Activated CD8-positive, alpha-beta memory T cell treated with anti-CD3 and anti-CD28 coated beads, Interleukin-2, amount 50 U/mL, for 48 hours (primary cell): Measurements from ENCODE around the gene STK11.

ENCODE experiments used
- DNase-seq: peaks from one replicate; pipeline ENCODE4 v3.0.0-alpha.2; 2020

The STK11 gene

DNA sequence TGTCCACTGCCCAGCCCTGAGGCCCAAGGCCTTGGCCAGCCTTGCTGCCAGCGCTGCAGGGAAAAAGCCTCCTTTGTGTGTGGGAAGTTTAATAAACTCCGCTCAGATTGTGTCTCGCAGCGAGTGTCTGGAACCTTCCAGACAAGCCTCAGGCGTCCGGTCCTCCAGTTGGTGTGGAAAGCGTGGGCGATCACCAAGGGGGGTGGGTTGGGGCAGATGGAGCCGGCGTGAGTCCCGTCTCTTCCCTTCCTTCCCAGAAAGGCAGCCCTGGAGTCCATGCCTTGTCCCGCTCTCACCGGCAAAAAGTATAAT, 4.6 kb downstream of the STK11 start:
- no peak for DNase-seq

DNA sequence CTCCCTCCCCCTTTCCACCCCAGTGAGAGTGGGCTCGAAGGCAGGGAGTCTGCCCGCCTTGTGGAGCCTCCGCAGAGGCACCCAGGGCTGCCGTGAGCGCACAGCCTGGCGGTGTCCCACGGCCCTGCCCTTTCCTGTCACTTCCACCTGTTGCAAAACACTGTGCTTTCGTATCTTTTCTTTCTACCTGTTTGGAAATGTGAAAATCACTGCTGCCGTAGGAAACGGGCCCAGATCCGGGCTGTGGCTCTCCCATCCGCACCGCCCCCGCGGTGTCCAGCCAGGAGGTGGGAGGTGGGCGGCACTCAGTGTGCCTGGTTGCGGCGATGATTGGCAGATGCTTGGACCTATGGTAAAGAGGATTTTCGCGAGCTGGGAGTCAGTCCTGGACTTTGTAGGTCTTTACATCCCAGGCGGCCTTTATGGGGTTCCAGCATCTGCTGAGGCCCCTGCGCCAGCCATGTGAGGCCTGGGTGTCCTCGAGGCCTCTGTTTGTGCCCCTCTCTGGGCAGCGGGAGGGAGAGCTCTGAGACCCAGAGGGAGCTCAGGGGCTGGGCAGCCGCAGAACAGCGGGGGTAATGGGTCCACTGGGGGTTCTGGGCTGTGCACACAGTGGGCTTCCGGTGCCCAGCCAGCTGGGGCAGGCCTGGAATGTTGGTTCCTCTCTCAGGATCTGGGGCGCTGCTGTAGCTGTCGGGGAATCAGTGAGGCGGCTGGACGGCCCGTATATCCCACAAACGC, 6.1 kb downstream of the STK11 start:
- DNase-seq = no peak

DNA sequence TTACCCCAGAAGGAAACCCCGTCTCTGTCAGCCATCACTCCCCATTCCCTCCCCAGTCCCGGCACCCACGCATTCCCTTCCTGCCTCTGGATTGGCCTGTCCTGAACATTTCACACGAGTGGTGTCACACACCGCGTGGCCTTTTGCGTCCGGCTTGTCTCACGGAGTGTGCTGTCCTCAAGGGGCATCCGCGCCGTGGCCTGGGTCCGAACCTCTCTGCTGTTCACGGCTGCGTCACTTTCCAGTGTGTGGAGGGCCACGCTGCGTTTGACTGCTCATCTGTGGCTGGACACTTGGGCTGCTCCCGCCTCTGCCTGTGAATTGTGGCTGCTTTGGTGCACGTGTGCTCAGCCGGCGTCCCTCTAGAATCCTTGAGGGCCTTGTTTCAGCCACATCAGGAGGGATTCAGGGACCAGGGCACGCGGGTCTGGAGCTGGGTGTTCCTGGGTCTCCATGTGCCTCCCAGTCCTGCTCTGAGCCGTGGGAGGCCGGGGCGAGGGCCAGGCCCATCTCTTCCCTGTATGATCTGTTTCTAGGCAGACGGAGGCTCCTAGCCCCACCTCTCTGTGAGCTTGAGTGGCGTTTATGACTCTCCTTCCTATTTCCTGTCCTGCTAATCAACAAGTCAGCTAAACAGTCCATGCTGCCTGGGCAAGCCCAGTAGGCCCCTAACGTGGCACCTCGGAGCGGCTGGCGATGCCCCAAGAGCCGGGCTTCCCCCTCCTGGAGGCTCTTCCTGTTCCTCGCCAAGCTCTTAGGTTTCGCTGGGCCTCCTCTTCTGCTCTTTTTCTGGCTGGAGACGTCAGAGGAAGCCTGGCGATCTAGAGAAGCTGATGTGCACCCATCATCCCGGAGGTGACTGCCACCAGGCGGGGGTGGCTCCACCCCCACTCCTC, 8.1 kb downstream of the STK11 start:
- no peak for DNase-seq

DNA sequence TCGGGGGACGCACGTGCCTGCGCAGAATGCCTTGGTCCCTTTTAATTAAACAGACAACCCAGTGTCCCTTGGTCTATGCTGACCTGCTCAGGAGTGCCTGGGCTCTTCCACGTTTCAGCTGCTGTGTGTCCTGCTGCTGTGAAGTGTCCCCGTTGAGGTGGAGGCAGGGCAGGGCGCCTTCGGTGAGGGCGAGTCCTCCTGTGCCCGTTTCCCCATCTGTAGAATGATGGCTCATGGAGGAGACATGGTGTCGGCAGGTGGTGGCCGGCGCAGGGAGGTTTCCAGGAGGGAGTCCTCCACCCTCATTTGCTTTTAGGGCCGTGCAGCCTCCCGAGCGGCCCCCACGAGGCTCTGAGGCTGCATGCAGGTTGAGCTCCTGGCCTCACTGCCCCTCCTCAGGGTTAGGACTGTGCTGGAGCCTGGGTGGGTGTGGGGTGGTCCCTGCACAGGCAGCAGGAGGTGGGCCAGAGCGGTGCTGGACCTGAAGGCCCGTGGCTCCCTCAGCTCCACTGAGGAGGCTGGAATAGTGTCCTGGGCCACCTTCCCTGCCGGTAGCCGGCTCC, 8.8 kb downstream of the STK11 start:
- DNase-seq = no peak

DNA sequence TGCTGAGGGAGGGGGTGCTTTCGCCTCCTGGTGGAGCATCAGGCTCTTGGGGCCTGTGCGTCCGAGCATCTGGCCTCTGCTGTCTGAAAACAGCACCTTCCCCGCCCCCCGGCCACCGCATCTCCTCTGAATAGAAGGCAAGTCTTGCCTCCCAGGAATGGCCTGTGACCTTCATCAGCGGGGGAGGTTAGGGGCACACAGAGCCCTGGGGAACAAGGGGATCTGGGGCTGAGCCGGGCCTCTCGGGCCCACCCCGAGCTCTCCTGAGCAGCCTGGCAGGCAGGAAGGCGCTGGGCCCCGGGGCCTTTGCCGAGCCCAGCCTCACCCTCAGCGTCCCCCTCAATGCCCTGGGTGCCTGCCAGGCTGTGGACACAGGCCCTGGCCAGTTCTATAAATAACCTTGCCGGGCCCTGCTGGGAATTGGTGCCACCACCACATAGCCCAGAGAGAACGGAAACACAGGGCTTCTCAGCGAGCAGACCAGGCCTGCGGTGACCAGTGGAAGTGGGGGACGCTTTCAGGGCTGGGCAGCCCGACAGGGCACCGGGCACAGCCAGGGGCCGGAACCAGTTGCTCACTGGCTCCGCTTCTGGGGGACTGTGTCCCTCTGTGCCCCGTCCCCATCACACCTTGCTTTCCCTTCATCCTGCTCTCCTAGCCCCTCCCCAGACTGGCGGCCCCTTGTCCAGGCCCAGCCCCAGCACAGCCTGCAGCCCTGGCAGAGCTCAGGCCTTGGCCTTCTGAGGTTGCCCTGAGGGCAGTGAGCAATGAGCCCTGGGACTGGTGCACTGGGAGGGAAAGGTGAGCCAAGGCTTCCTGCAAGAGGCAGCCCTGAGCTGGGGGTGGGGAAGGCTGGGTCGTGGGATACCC, 9.5 kb downstream of the STK11 start:
- no peak for DNase-seq

DNA sequence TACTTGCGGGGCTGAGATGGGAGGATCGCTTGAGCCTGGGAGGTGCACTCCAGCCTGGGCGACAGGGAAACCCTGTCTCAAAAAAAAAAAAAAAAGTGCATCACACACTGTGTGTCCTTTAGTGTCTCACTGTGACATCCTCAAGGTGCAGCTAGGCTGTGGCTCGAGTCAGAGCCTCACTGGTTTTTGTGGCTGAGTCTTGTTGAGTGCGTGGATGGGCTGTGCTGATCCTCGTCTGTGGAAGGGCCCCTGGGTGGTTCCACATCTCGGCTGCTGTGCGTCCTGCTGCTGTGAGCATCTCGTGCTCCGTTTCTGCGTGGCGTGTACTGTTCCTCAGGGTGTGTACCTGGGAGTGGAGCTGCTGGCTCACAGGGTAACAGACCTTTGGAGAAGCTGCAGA, 11.2 kb downstream of the STK11 start:
- DNase-seq = no peak

DNA sequence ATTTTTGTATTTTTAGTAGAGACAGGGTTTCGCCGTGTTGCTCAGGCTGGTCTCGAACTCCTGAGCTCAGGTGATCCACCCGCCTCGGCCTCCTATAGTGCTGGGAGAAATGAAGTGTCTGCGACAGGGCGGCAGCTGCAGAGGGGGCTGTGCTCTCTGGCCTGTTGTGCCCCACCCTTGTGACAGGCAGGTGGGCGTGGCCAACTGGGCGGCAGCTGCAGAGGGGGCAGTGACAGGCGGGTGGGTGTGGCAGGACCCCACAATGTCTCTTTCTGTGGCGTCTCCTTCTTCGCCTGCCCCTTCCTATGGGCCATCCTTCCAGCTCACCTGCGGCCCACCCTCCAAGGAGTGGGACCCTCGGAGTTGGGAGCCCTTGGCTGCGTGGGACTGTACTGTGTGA, 11.8 kb downstream of the STK11 start:
- DNase-seq = no peak

DNA sequence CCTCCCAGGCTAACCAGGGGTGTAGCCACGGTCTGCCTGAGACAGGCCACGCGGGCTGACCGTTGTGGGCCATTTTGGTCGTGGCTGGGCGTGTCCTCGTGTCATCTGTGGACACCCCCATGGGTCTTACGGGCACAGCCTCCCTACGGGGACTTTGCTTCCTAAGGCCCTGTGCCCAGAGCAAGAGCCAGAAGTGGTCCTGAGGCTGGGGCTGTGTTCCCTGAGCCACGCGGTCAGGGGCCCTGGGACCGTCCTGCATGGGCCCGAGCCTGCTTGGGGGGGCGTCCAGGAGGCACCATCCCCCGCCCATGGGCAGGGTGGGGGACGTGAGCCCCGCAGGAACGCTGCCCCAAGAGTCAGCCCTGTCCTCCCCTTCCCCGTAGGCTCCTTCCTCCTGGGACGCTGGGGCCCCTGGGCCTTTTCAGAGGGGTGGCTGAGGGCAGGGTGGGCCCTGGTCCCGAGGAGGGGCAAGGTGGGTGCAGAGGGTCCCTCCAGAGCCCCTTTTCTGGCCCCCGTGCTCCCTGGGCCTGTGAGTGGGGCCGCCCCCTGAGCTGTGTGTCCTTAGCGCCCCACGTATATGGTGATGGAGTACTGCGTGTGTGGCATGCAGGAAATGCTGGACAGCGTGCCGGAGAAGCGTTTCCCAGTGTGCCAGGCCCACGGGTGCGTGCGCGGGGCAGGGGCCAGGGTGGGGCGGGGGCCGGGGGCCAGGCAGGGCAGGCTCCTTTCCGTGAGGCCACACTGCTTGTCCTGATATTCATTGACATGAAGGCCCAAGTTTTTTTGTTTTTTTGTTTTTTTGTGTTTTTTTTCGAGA, 13.4 kb downstream of the STK11 start:
- DNase-seq = no peak

DNA sequence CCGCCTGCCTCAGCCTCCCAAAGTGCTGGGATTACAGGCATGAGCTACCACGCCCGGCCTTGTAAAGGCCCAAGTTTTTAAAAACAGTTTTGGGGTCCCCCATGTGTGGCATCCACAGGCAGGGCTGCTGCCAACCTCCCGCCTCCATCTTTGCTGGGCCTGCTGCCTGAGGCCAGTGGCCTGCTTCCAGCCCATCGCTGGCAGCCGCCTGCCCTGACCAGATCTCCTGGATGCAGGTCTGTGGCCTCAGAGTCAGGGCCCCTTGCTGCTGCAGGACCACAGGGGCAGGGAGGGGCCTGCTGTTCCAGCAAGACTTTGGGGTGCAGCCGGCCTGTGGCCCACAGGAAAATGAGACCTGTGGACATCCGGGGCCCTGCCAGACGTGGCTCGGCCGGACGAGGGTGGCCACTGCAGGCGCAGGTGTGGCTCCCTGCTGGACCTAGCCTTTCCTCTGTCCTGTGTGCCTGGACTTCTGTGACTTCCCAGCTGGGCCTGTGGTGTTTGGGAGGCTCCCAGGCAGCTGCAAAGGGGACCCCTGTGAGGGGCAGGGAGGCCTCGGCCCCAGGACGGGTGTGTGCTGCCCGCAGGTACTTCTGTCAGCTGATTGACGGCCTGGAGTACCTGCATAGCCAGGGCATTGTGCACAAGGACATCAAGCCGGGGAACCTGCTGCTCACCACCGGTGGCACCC, 14.4 kb downstream of the STK11 start:
- no peak for DNase-seq

DNA sequence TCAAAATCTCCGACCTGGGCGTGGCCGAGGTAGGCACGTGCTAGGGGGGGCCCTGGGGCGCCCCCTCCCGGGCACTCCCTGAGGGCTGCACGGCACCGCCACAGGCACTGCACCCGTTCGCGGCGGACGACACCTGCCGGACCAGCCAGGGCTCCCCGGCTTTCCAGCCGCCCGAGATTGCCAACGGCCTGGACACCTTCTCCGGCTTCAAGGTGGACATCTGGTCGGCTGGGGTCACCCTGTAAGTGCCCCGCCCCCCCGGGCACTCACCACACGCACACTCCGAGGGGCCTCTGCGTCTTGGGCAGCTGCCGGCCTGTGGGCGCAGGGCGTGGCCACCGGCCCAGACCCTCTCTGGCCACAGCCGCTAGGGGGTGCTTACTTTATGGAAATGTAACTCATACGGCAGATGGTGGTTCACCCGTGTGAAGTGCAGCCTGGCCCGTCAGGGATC, 14.9 kb downstream of the STK11 start:
- no peak for DNase-seq

DNA sequence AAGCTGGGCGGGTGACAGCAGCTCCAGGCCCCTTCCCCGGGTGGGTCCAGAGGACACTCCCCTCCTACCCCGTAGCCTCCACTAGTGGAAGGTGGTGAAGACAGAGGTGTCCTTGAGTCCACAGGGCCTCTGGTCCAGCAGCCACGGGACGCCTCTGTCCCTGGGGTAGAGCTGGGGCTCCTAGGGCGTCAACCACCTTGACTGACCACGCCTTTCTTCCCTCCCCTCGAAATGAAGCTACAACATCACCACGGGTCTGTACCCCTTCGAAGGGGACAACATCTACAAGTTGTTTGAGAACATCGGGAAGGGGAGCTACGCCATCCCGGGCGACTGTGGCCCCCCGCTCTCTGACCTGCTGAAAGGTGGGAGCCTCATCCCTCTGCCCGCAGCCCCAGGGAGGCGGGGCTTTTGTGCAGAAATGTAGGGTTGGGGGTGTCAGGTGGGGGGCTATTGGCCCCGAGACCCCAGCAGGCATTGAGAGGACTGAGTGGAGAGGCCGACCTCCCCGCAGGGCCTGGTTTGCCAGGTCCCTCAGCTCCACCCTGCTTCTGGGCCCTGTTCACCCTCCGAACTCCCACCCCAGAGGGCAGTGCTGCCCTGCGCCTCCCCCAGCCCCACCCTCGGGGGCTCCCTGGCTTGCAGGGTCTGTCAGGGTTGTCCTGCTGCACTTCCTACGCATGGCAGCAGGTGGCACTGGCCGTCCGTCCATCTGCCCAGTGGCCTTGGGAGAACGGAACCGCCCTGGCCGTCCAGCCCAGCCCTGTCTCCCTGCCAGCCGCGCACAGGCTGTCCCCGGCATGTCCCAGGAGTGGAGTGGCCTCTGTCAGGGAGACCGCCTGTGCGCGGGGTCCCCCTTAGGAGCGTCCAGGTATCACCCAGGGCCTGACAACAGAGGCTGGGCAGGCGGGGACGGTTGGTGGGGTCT, 15.7 kb downstream of the STK11 start:
- DNase-seq = no peak

DNA sequence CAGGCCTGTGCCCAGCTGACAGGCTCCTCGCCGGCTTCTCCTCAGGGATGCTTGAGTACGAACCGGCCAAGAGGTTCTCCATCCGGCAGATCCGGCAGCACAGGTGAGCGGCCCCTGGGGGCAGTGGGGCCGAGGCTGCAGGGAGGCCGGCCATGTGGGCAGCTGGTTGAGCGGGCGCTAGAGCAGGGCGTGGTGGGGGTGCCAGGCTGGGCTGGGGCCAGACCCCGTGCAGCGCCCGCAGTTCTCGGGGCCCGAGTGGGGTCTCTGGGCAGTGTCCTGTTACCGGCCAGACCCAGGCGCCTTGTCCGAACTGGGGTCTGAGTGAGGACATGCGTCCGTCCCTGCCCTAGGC, 16.3 kb downstream of the STK11 start:
- DNase-seq = no peak

DNA sequence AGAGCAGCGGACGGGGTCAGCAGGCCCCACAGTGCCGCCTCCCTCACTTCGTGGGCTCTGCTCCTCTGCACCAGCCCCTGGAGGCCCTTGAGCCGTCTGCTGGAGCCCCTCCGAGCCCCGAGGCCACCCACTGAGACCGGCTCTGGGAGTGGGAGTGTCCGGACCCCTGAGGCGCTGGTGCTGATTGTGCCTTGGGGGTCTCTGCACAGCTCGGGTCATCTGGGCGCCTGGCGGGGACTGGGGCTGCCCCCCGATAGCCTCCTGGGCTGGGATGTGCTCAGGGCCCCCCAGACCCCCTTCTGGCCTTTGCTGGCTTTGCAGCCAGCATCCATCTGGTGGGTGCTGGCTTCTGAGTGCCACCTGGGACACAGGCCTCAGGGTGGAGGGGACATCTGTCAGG, 16.8 kb downstream of the STK11 start:
- DNase-seq = no peak

DNA sequence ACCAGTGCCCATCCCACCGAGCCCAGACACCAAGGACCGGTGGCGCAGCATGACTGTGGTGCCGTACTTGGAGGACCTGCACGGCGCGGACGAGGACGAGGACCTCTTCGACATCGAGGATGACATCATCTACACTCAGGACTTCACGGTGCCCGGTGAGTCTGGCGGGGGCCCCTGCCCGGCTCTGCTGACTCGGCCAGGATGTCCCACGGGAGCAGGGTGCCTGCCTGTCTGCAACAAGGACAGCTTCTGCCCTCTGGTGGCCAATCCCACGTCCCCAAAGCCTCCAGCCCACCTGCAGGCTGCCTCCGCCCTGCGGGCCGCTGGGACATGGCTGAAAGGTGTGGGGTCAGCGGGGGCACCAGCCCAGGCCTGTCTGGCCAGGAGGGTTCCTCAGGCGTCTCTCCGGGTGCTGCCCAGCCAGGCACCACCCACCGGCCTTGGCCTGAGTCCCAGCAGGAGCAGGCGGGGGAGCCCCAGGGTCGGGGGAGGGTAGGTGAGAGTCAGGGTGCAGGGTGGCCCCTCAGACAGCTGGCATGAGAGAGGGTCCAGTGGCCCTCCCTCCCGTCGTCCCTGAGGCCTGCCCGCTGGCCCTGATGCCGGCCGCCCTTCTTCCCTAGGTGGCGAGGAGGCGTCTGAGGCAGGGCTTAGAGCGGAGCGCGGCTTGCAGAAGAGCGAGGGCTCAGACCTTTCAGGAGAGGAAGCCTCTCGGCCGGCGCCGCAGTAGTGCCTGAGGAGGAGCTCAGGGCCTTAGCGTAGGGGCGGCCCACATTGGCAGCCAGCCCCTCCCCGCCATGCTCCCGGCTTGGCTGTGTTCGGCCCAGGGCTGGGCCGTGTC, 17.7 kb downstream of the STK11 start:
- DNase-seq = no peak

DNA sequence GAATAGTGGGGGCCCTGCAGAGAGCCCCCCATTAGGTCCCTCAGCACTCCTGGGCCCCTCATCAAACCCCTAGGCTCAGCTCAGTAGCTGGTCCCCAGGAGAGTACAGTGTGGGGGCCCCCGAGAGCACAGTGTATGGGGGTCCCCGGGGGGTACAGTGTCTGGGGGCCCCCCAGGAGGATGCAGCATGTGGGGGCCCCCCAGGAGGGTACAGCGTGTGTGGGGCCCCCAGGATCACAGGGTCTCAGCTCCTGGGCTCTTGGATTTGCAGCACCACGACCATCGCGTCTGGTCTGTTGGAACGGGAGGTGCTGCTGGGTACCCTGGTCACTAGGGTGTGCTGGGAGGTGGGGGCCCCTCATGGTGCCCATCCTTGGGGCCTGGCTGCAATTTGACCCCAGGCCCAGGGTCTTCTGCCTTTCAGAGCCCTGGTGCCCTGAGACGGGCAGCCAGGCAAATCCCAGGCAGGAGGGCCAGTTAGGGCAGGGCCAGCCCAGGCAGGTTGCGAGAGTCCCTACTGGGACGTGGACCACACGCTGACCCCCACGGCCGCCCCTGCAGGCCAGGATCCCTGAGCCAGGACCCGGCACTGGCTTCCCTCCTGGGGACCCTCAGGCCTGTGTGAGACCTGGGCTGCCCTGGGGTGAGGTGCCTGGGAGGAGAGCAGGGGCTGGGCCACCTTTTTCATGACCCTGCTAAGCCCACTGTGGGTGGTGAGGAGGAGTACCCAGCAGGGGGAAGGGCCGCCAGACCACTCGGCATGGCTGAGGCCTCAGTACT, 18.7 kb downstream of the STK11 start:
- DNase-seq = no peak

DNA sequence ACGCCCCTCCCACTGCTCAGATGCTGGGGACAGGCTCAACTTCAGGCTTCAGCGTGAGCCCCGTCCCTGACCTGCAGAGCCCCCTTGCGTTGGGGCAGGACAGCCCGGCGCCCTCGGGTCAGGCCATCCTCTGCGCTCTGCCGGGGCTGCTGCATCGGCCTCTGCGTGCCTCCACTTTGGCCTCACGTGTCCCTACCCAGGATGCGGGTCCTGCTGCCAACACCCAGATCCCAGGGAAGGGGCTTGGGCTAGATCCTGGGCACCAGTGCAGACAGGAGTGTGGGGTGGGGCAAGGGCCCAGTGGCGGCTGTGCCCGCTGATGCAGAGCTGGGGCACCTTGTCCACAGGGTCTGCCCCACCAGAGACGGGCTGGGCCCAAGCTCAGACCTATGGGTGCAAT, 19.3 kb downstream of the STK11 start:
- no peak for DNase-seq

DNA sequence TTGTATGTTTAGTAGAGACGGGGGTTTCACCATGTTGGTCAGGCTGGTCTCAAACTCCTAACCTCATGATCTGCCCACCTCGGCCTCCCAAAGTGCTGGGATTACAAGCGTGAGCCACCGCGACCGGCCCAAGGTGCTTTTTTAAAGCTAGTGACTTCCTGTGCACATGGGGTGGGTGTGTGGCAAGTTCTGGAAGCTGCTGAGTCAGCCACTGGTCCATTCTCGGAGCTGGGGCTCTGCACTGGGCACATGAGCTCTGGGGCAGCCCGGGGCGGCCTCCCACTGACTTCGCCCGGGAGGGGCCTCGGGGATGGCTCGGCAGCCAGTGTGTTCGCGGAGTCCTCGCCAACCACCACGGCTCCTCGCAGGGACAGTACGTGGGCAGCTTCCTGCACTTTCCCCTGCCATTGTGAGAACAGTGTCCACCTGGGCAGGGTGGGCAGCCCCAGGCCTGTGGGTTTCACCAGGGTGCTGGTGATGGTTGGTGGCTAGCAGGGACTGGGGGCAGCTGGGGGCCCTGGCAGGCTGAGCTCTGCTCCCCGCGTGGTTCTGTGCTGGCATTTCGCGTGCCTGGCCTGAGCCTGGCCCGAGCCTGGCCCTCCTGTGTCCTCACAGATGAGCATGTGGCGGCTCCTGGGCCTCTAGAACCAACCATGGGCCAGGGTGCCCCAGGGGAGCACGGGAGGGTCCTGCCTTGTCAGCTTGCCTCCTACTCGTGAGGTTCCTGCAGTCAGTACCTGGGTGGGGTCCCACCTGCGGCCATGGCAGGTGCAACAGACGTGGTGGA, 20.1 kb downstream of the STK11 start:
- no peak for DNase-seq

DNA sequence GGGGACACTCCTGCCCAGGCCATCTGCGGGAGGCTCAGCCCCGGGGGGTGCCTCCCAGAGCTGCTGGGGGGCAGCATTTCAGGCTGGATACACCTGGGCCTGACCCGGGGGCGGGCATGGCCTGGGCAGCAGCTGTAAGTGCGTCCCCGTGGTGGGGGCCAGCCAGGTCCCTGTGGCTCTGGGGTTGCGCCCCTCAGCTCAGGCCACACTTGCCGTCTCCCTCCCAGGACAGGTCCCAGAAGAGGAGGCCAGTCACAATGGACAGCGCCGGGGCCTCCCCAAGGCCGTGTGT, 20.6 kb downstream of the STK11 start:
- no peak for DNase-seq
